ENCODE measurements around the gene PNCK. TPM values are rescaled to one million over a fixed set of nuclear protein-coding genes. Genes with fewer than 3 reads are reported as not detected.

The PNCK gene
- polyA plus RNA-seq, 3 donors, result not detected

- Mint-ChIP-seq H3K4me1 (no peaks in the 10 kb centered on the region), H3K36me3 (no peaks in the 10 kb centered on the region), H3K27me3 (ENCODE audit: low read depth in 3 of 3) (peaks cover 5 to 13% (median 9%) of the 10 kb centered on the region in 3 donors), H3K4me3 (no peak overlapping the region), H3K9me3 (peaks cover 0 to 3% (median 0%) of the 10 kb centered on the region in 7 donors), H3K27ac (no peak overlapping the region)
- DNase-seq, result no peak
- Histone ChIP-seq H3K9me3 (replicated peaks in 1 of 2; ENCODE audit: control insufficient read depth in 1 of 2, insufficient read depth in 1 of 2, low read length in 2 of 2) (no peaks in the 10 kb centered on the region), H3K36me3 (replicated peaks in 1 of 2; ENCODE audit: control insufficient read depth in 1 of 2, insufficient read depth in 2 of 2, low read length in 2 of 2) (no peaks in the 10 kb centered on the region), H3K4me3 (replicated peaks in 1 of 3; ENCODE audit: low read depth in 2 of 3, low read length in 3 of 3) (no peak overlapping the region), H2AFZ (ENCODE audit: insufficient read depth, low read depth, low read length, poor library complexity, severe bottlenecking) (no peak overlapping the region), H3K4me2 (replicated peaks; ENCODE audit: extremely low read depth, low read length, poor library complexity, severe bottlenecking) (no peak overlapping the region), H3K27ac (ENCODE audit: low read depth in 1 of 2, low read length in 2 of 2) (no peak overlapping the region), H3K4me1 (ENCODE audit: control insufficient read depth in 1 of 2, insufficient read depth in 2 of 2, low read length in 2 of 2) (no peaks in the 10 kb centered on the region), H3K27me3 (ENCODE audit: control insufficient read depth in 2 of 2, insufficient read depth in 2 of 2, low read length in 2 of 2) (peaks cover 0 to 5% of the 10 kb centered on the region in 2 donors), H3K79me2 (ENCODE audit: insufficient read depth, low read length) (no peaks in the 10 kb centered on the region), H4K20me1 (ENCODE audit: insufficient read depth, low read length) (no peaks in the 10 kb centered on the region), H3K9ac (ENCODE audit: insufficient read depth, low read length, poor library complexity, severe bottlenecking) (no peak overlapping the region)
- no peak for TF ChIP-seq CTCF (IDR thresholded peaks at IDR 0.05)
- intact Hi-C loops (cut with micrococcal nuclease), result no loop called here
- 80% methylated on average over 2 of the region's 17 CpGs for WGBS (ENCODE audit: insufficient coverage)
Observed at GRCh38 chrX:153622661-153623309, 50.8 kb downstream of the PNCK start.

- no peak overlapping the region for H2AFZ ChIP-seq (ENCODE audit: insufficient read depth, low read depth, low read length, poor library complexity, severe bottlenecking)
- H3K9ac ChIP-seq (ENCODE audit: insufficient read depth, low read length, poor library complexity, severe bottlenecking), result no peak overlapping the region
- H3K79me2 ChIP-seq (ENCODE audit: insufficient read depth, low read length), result no peaks in the 10 kb centered on the region
- H3K27ac Mint-ChIP-seq, result no peak overlapping the region
- no peak overlapping the region for H3K4me3 Mint-ChIP-seq
- H3K36me3 Mint-ChIP-seq, result no peaks in the 10 kb centered on the region
- intact Hi-C loops (cut with micrococcal nuclease), result no loop called here
- no peaks in the 10 kb centered on the region for H3K4me1 ChIP-seq (ENCODE audit: control insufficient read depth in 1 of 2, insufficient read depth in 2 of 2, low read length in 2 of 2)
- no peaks in the 10 kb centered on the region for H4K20me1 ChIP-seq (ENCODE audit: insufficient read depth, low read length)
- no peak for DNase-seq
- no CpG with 5 or more reads among the region's 27 CpGs for WGBS (ENCODE audit: insufficient coverage)
- H3K4me3 ChIP-seq (replicated peaks in 1 of 3; ENCODE audit: low read depth in 2 of 3, low read length in 3 of 3), result no peak overlapping the region
- no peaks in the 10 kb centered on the region for H3K4me1 Mint-ChIP-seq
- no peaks in the 10 kb centered on the region for H3K36me3 ChIP-seq (replicated peaks in 1 of 2; ENCODE audit: control insufficient read depth in 1 of 2, insufficient read depth in 2 of 2, low read length in 2 of 2)
- no peak for TF ChIP-seq CTCF (IDR thresholded peaks at IDR 0.05)
- H3K4me2 ChIP-seq (replicated peaks; ENCODE audit: extremely low read depth, low read length, poor library complexity, severe bottlenecking), result no peak overlapping the region
- H3K27ac ChIP-seq (ENCODE audit: low read depth in 1 of 2, low read length in 2 of 2), result no peak overlapping the region
- H3K9me3 ChIP-seq (replicated peaks in 1 of 2; ENCODE audit: control insufficient read depth in 1 of 2, insufficient read depth in 1 of 2, low read length in 2 of 2), result no peaks in the 10 kb centered on the region
- H3K27me3 ChIP-seq (ENCODE audit: control insufficient read depth in 2 of 2, insufficient read depth in 2 of 2, low read length in 2 of 2), result peaks cover 0 to 7% of the 10 kb centered on the region in 2 donors
- H3K9me3 Mint-ChIP-seq, result peaks cover 0 to 3% (median 0%) of the 10 kb centered on the region in 7 donors
- H3K27me3 Mint-ChIP-seq (ENCODE audit: low read depth in 3 of 3), result peaks cover 5 to 18% (median 9%) of the 10 kb centered on the region in 3 donors
Observed at GRCh38 chrX:153621949-153622598, 51.5 kb downstream of the PNCK start.
